Measurements from ENCODE around the gene NMRK2. TPM values are rescaled to one million over a fixed set of nuclear protein-coding genes. Genes with fewer than 3 reads are reported as not detected.
"Not testable (repeated sequence)": the region's sequence is repeated elsewhere in the genome, so short reads cannot be mapped to it uniquely, and the experiment has no call there.

The NMRK2 gene
- total RNA-seq, 2 experiments from 2014 or later, result not detected

- Mint-ChIP-seq H3K4me1 (peaks cover 6% of the 10 kb centered on the region), H3K9me3 (no peaks in the 10 kb centered on the region), H3K27ac (no peak overlapping the region), H3K4me3 (peak overlapping the region; percentile 43), H3K27me3 (no peaks in the 10 kb centered on the region), H3K36me3 (no peaks in the 10 kb centered on the region)
- DNase-seq, result no peak
Measured at GRCh38 chr19:3949997-3950859, 17.4 kb downstream of the NMRK2 start.

- DNase-seq, result no peak
- Mint-ChIP-seq H3K27ac (peak overlapping the region; percentile 78), H3K27me3 (no peaks in the 10 kb centered on the region), H3K36me3 (no peaks in the 10 kb centered on the region), H3K4me3 (peak overlapping the region; percentile 75), H3K9me3 (no peaks in the 10 kb centered on the region), H3K4me1 (peaks cover 6% of the 10 kb centered on the region)
Measured at GRCh38 chr19:3950871-3951861, 18.3 kb downstream of the NMRK2 start.

GRCh38 chr19:3952755-3953276 is 19.9 kb downstream of the NMRK2 start:
- not testable (repeated sequence) for H3K27me3 Mint-ChIP-seq, DNase-seq, H3K4me1 Mint-ChIP-seq, H3K36me3 Mint-ChIP-seq, H3K9me3 Mint-ChIP-seq
- H3K27ac Mint-ChIP-seq, result peak overlapping the region; percentile 79
- peak overlapping the region; percentile 56 for H3K4me3 Mint-ChIP-seq

GRCh38 chr19:3954107-3954506 is 21.2 kb downstream of the NMRK2 start:
- Mint-ChIP-seq H3K4me3 (no peak overlapping the region), H3K9me3 (no peaks in the 10 kb centered on the region), H3K4me1 (peaks cover 6% of the 10 kb centered on the region), H3K27ac (no peak overlapping the region), H3K27me3 (no peaks in the 10 kb centered on the region), H3K36me3 (no peaks in the 10 kb centered on the region)
- no peak for DNase-seq

- H3K9me3 Mint-ChIP-seq, H3K36me3 Mint-ChIP-seq, H3K4me3 Mint-ChIP-seq, H3K4me1 Mint-ChIP-seq, DNase-seq, H3K27ac Mint-ChIP-seq, H3K27me3 Mint-ChIP-seq: not testable (repeated sequence)
Measured at GRCh38 chr19:3955276-3955675, 22.4 kb downstream of the NMRK2 start.

- H3K27ac Mint-ChIP-seq, result no peak overlapping the region
- no peaks in the 10 kb centered on the region for H3K36me3 Mint-ChIP-seq
- no peaks in the 10 kb centered on the region for H3K27me3 Mint-ChIP-seq
Measured at GRCh38 chr19:3955688-3956087, 22.8 kb downstream of the NMRK2 start.

GRCh38 chr19:3958836-3959765 is 26.2 kb downstream of the NMRK2 start:
- Mint-ChIP-seq H3K27ac (no peak overlapping the region), H3K4me1 (no peaks in the 10 kb centered on the region), H3K27me3 (no peaks in the 10 kb centered on the region), H3K36me3 (no peaks in the 10 kb centered on the region), H3K4me3 (no peak overlapping the region), H3K9me3 (no peaks in the 10 kb centered on the region)
- DNase-seq, result no peak

More at GRCh38 chr19:3955688-3956087, 22.8 kb downstream of the NMRK2 start:
- Mint-ChIP-seq H3K9me3 (no peaks in the 10 kb centered on the region), H3K4me3 (no peak overlapping the region), H3K4me1 (peaks cover 6% of the 10 kb centered on the region)
- no peak for DNase-seq

- no peak for DNase-seq
- Mint-ChIP-seq H3K4me1 (no peaks in the 10 kb centered on the region), H3K4me3 (no peak overlapping the region), H3K27me3 (no peaks in the 10 kb centered on the region), H3K36me3 (no peaks in the 10 kb centered on the region), H3K27ac (no peak overlapping the region), H3K9me3 (no peaks in the 10 kb centered on the region)
Measured at GRCh38 chr19:3959766-3960131, 26.9 kb downstream of the NMRK2 start.

- Mint-ChIP-seq H3K27ac (no peak overlapping the region), H3K4me3 (no peak overlapping the region), H3K36me3 (no peaks in the 10 kb centered on the region), H3K4me1 (no peaks in the 10 kb centered on the region), H3K27me3 (no peaks in the 10 kb centered on the region), H3K9me3 (no peaks in the 10 kb centered on the region)
- DNase-seq, result no peak
Measured at GRCh38 chr19:3961007-3961406, 28.1 kb downstream of the NMRK2 start.

- Mint-ChIP-seq H3K9me3 (no peaks in the 10 kb centered on the region), H3K27me3 (no peaks in the 10 kb centered on the region), H3K27ac (no peak overlapping the region), H3K4me3 (no peak overlapping the region), H3K36me3 (peaks cover 4% of the 10 kb centered on the region), H3K4me1 (peaks cover 5% of the 10 kb centered on the region)
- no peak for DNase-seq
Measured at GRCh38 chr19:3963458-3964255, 30.8 kb downstream of the NMRK2 start.

- no peak for DNase-seq
- peaks cover 8% of the 10 kb centered on the region for H3K4me1 Mint-ChIP-seq
- no peak overlapping the region for H3K4me3 Mint-ChIP-seq
- H3K36me3 Mint-ChIP-seq, result peaks cover 6% of the 10 kb centered on the region
- H3K27ac Mint-ChIP-seq, result no peak overlapping the region
- no peaks in the 10 kb centered on the region for H3K27me3 Mint-ChIP-seq
- no peaks in the 10 kb centered on the region for H3K9me3 Mint-ChIP-seq
Measured at GRCh38 chr19:3964256-3965194, 31.7 kb downstream of the NMRK2 start.

GRCh38 chr19:3966051-3967017 is 33.5 kb downstream of the NMRK2 start:
- H3K27ac Mint-ChIP-seq, result no peak overlapping the region
- peaks cover 17% of the 10 kb centered on the region for H3K4me1 Mint-ChIP-seq
- DNase-seq, result no peak
- no peaks in the 10 kb centered on the region for H3K27me3 Mint-ChIP-seq
- peaks cover 11% of the 10 kb centered on the region for H3K36me3 Mint-ChIP-seq
- no peaks in the 10 kb centered on the region for H3K9me3 Mint-ChIP-seq
- no peak overlapping the region for H3K4me3 Mint-ChIP-seq

Data from activated naive CD8-positive, alpha-beta T cell treated with anti-CD3 and anti-CD28 coated beads for 36 hours (primary cell).